ENCODE data around the gene EFEMP2.

Gene EFEMP2

GRCh38 chr11:65852508-65853245, 19.9 kb downstream of the EFEMP2 start:
- no peak for TF ChIP-seq CTCF (IDR thresholded peaks at IDR 0.05; ENCODE audit: low read depth, low read length, missing control alignments)
- no peak for DNase-seq
- H3K27ac ChIP-seq, result no peak overlapping the region
- no peaks in the 10 kb centered on the region for H3K27me3 ChIP-seq (replicated peaks)
- in situ Hi-C loops (cut with HindIII; ENCODE audit: low pct_ligation_motif_present, low sequenced_read_pairs), result no loop called here
- peaks cover 66% of the 10 kb centered on the region for H3K36me3 ChIP-seq (replicated peaks)
- no peak overlapping the region for H3K4me3 ChIP-seq (ENCODE audit: low read depth, low read length)

GRCh38 chr11:65851811-65852507, 20.6 kb downstream of the EFEMP2 start:
- Histone ChIP-seq H3K27me3 (replicated peaks) (no peaks in the 10 kb centered on the region), H3K4me3 (ENCODE audit: low read depth, low read length) (no peak overlapping the region), H3K27ac (no peak overlapping the region), H3K36me3 (replicated peaks) (peaks cover 61% of the 10 kb centered on the region)
- no peak for DNase-seq
- no peak for TF ChIP-seq CTCF (IDR thresholded peaks at IDR 0.05; ENCODE audit: low read depth, low read length, missing control alignments)
- in situ Hi-C loops (cut with HindIII; ENCODE audit: low pct_ligation_motif_present, low sequenced_read_pairs), result no loop called here

GRCh38 chr11:65851083-65851579, 21.5 kb downstream of the EFEMP2 start:
- no peak overlapping the region for H3K4me3 ChIP-seq (ENCODE audit: low read depth, low read length)
- no peak for DNase-seq
- peak; percentile 74 for TF ChIP-seq CTCF (IDR thresholded peaks at IDR 0.05; ENCODE audit: low read depth, low read length, missing control alignments)
- in situ Hi-C loops (cut with HindIII; ENCODE audit: low pct_ligation_motif_present, low sequenced_read_pairs), result no loop called here
- no peaks in the 10 kb centered on the region for H3K27me3 ChIP-seq (replicated peaks)
- H3K36me3 ChIP-seq (replicated peaks), result peaks cover 53% of the 10 kb centered on the region
- H3K27ac ChIP-seq, result no peak overlapping the region

- no peak overlapping the region for H3K4me3 ChIP-seq (ENCODE audit: low read depth, low read length)
- no peak for TF ChIP-seq CTCF (IDR thresholded peaks at IDR 0.05; ENCODE audit: low read depth, low read length, missing control alignments)
- no peak overlapping the region for H3K27ac ChIP-seq
- DNase-seq, result no peak
- H3K27me3 ChIP-seq (replicated peaks), result no peaks in the 10 kb centered on the region
- peaks cover 46% of the 10 kb centered on the region for H3K36me3 ChIP-seq (replicated peaks)
- in situ Hi-C loops (cut with HindIII; ENCODE audit: low pct_ligation_motif_present, low sequenced_read_pairs), result no loop called here
Measured at GRCh38 chr11:65850217-65851082, 22.1 kb downstream of the EFEMP2 start.

- TF ChIP-seq CTCF (IDR thresholded peaks at IDR 0.05; ENCODE audit: low read depth, low read length, missing control alignments), result no peak
- H3K27ac ChIP-seq, result no peak overlapping the region
- peaks cover 39% of the 10 kb centered on the region for H3K36me3 ChIP-seq (replicated peaks)
- no peak for DNase-seq
- H3K27me3 ChIP-seq (replicated peaks), result no peaks in the 10 kb centered on the region
- H3K4me3 ChIP-seq (ENCODE audit: low read depth, low read length), result no peak overlapping the region
- in situ Hi-C loops (cut with HindIII; ENCODE audit: low pct_ligation_motif_present, low sequenced_read_pairs), result no loop called here
Measured at GRCh38 chr11:65849771-65850216, 22.8 kb downstream of the EFEMP2 start.
